SHP77 (cell line): ENCODE measurements around the gene AMZ1.

Experiments
- DNase-seq, 2 experiments: peaks; one replicate each; lab custom pipeline; 2025; lab: John Stamatoyannopoulos, UW

The AMZ1 gene, protein sequence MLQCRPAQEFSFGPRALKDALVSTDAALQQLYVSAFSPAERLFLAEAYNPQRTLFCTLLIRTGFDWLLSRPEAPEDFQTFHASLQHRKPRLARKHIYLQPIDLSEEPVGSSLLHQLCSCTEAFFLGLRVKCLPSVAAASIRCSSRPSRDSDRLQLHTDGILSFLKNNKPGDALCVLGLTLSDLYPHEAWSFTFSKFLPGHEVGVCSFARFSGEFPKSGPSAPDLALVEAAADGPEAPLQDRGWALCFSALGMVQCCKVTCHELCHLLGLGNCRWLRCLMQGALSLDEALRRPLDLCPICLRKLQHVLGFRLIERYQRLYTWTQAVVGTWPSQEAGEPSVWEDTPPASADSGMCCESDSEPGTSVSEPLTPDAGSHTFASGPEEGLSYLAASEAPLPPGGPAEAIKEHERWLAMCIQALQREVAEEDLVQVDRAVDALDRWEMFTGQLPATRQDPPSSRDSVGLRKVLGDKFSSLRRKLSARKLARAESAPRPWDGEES

DNA sequence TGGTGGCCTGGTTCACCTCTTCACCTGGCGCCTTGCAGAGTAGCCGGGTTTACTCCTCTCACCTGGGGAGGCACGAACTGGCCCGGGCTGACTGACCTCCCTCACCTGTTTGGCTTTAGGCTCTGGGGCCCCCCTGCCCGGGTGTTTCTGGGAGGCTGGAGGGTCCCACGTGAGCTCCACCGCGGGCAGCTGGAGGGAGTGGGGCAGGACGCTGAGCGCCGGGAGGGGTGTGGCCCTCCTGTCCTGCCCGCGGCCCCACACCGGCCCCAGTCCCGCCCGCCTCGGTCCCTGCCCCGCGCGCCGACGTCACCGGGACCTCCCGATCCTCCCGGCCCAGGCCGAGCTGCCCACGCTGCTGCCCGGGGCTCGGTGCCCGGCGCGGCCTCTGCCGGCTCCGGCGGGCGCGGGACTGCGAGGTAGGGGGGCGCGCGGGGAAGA is at the start of gene AMZ1:
Gene AMZ1 (plus strand): TSS at position 322 of the 438 bp plus-strand sequence. CDS start 12,250 bp downstream, outside the sequence.
- DNase-seq = no peak

DNA sequence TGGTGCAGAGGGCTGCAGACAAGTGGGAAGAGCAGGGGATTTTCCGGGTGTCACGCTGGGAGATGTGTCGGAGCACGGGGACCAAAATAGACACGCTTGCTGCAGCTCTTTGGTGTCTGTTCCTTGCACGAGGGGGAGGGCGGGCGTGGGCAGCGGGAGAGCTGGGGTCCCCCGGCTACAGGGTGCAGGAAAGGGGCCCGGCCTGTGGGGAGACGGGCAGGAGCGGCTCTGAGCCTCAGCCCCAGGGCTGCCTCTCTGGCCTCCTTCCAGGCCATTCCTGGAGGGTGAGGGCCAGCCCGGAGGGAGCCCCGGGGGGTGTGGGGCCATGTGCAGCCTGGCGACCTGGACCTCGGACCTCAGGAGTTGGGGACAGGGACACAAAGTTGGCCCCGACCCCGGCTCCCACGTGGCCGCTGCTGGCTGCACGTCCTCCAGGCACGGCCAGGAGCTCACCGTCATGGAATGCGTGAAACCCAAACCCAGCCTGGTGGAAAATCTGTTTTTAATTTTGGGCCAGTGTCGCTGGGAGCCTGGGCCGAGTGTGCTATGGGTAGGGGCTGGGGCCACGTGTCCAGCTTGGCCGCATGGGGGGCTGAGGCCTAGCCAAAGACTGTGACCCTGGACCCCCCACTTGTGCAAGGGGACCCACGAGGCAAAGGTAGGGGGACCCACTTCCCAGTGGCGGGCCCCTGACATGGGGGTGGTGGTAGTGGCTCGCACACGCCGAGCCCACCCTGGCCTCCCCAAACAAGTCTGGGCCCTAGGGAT is 49.6 kb upstream of the AMZ1 start:
- DNase-seq = no peak

DNA sequence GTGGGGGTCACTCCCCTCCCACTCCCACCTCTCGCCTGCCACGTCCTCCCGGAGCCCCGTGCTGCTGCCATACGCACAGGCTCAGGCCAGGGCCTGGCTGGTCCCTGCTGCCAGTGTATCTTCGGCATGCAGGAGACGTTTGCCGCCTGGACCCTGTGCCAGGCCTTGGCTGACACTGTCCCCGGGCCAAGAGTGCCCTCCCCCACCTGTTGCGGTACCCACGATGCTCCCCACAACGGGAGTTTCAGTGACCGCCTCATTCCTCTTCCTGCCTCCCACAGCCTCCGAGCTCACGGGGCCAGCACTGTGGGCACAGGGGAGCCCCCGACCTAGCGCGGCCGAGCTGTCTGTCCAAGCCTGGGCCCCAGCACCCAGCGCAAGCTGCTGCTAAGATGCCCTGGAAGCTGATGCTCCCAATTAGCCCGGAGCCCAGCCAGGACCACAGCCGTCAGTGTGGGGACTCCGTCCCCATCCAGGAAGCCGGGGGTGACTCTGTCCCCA is 48.8 kb upstream of the AMZ1 start:
- DNase-seq = no peak

DNA sequence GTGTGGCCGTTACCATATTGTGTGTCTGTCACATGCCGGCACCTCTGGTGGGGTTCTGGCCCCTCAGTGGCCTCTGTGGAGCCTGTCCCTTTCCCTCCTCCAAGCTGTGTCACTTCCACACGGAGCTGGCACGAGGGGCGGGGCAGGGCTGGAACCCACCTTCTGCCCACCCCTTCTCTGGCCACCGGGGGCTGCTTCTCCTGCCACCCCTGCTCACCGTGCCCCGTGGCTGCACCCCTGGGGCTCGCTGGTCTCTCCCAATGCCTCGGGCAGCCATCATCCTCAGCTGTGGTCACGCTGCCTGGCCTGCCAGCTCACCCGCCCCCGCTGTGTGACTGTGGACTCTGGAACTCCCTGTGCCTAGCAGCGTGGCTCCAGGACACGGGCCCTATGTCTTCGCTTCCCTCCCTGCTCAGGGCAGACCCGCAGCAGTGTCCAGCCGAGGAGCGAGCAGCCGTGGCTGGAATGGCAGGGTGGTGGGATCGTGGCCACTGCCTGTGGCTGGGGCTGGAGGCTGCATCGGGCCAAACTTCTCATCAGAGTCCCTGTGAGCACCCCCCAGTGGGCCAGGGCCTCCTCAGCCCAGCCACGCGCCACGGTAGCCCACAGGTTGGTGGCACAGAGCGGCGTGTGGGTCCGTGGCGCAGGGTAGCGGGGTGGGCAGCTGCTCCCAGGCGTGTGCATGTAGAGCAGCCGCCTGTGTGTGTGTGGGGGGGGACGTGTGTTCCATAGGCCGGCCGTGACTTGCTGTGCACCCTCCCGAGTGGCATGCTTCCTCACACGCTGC is 48.1 kb upstream of the AMZ1 start:
- no peak for DNase-seq

DNA sequence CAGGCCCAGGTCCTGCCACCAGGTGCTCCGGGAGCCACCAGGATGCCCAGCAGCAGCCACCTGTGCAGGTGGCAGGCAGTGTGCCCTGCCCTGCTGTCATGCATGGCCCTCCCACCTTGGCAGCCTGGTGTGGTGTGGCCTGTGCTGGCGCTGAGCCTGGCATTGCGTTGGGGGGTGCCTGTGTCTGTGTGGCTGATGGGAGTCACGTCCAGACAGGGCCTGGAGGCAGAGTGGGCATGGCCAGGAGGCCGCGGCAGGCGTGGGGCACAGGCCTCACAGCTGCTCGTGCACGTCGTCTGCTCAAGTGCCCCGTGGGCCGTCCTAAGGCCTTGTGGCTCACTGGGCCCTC is 47.5 kb upstream of the AMZ1 start:
- DNase-seq = peak in 1 of 2 experiments; percentile 35

DNA sequence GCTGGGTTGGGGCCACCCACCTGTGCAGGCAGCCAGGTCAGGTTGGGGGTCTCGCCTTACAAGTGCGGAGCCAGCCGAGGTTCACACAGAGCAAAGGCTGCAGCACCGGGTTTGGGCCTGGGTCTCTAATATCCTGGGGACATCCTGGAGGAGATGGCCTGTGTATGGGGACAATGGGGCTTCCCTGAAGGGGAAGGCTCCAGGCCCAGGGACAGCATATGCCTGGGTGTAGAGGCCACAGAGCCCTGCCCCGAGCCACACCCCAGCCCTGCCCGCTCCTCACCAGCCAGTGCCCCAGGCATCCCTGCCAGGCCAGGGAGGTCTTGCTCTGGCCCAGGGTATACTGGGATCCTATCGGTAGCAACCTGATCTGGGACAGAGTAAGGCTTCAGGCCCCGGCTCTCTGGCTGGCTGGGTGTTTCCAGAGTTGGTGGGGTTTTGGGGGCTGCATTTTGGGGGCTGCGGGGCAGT is 47.1 kb upstream of the AMZ1 start:
- no peak for DNase-seq

DNA sequence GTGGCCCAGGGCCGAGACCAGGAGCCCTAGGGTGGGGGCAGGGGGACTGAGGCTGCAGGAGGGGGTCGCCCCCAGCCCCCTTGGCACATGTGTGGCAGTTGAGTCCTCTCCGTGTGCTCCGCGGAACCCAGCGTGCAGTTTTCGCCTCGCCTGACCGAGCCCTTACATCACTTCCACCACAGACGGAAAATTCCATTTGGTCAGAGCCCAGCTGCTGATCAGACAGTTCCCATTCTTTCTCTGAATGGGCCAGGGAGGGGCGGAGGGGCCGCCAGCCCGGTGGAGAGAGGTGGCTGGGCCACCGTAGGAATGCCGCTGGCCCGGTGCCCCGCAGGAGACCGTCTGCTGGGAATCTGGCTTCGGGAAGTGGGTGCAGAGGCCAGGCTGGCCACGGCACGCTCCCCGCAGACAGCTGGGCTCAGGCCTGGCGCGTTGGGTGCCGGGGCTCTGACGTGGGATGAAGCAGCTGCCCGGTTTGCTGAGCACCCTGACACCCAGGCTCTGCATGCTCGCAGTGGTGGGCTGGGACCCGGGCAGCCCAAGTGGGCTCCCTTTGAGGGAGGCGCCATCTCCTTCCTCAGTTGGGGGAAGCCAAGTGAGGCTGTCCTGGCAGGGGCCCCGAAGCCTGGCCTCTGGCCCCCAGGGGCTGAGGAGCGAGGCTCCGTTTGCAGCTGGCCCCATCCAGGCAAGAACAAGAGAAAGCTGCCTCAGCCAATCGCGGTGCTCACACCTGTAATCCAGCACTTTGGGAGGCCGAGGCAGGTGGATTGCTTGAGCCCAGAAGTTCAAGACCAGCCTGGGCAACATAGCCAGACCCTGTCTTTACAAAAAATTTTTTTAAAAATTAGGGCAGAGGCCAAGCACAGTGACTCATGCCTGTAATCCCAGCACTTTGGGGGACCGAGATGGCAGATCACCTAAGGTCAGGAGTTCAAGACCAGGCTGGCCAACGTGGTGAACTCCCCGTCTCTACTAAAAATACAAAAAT is 46.3 kb upstream of the AMZ1 start:
- peak; percentile 95 to 96 for DNase-seq

DNA sequence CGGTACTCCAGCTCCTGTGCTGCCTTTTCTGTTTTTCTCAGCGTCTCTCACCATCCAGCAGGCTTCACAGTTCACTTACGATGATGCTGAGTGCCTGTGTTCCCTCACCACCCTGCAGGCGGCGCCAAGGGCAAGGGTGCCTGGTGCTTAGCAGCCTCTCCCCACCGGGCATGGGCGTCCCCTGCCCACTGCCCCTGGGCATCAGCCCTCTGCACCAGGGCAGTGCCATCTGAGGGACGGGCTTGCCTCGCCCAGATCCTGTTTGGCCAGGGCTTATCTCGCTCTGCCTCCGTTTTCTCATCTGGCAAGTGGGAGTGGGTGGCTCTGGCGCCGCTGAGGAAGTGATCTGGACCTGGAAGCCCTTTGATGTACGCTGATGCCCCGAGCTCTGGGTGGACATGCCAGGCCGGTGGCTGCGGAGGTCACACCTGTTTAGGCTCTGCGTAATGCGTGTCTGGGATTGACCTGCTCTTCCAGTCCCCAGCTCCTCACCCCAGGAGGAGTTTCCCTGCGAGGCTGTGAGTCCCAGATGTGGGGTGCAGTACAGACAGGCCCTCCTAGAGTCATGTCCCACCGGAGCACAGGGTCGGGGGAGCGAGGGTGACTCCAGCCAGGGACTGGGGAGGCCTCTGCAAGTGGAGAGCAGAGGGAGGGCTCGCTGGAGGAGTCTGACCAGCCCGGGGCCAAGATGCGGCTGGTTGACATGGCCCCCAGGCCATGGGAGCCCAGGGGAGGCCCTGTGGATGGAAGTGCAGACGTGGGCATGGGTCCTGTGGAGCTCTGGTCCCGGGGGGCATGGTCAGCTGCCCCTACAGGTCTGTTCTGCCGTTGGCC is 44.4 kb upstream of the AMZ1 start:
- no peak for DNase-seq

DNA sequence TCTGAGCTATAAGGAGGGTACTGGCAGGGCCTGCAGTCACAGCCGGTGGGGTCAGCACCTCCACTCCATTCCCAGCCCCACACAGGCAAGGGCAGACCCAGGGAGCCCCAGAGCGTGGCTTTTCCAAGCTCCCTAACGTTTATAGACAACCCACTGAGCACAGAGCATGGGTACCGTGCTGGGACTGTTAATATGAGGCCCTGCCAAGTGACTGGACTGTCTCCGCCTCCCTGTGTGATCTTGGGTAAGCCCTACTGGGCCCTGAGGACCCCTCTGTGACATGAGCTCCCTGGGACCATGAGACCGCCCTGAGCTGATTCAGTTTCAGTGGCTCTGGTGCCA is 43.8 kb upstream of the AMZ1 start:
- no peak for DNase-seq

DNA sequence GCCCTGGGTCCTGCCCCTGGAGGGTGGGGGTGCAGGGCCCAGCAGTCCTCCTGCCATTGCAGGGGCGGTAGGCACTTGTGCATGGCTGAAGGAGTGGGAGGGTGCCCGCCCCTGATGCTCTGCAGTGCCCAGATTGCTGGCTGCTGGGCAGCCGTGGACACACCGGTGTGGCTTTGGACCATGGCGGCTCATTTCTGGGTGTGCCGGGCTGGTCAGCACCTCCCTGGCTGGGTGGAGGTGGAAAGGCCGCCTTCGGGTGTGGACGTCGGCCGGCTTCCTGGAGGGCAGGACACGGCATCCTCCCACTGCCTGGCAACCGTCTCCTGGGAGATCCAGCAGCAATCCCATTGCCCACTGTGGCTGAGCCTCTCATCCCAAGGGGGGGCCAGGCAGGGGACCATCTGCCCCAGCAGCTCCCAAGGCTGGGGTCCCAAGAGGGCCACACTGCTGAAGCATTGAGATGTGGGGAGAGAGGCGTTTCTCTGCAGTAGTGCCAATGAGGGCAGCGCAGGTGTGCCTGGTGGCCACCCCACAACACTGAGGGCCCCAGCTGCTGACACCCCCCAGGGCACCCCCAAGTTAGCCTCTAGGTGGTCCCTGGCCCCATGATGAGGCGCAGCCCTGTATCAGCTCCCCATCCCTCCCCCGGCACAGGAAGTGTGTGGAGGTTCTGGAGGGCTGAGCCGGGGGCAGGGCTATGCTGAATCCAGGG is 43.3 kb upstream of the AMZ1 start:
- no peak for DNase-seq

DNA sequence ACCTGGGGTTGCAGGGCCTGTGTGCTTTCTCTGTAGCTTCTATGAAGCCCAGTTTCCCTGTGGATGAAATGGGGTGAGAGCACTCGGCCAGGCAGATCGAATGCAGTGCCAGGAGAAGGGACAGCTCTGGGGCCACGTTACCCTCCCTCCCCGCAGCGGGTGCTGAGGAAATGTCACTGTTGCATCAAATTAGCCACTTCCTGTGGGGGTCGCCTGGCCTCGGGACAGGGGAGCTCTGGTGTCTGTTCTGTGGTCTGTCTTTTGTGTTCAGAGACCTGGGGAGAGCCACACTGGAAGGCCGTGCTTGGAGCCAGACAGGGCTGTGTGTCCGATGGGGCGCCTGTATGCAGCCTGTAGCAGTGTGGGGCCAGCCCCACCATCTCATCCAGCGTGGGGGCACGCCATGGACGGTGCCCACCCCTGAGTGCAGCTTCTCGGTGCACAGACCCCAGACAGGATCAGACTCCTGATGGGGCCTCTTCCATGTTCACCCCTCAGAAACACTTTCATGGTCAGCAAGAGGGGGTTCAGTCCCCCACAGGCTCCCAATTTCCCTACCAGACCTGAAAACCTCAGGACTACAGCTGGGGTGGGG is 42.6 kb upstream of the AMZ1 start:
- DNase-seq = no peak

DNA sequence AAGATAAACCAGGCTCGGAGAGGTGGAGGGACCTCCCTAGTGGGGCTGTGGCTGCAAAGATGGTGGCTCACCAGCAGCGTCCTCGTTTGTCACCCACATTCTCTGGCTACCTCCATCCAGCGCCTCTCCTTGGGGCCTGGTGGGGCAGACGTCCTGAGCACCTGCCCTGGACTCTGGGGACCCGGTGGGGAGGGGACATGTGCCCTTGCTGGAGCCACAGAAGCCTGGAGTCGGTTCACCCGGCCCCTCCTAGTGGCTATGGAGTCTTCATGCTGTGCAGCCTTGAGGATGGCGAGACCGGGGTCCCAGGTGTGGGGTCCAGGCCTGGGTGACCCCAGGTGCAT is 41.7 kb upstream of the AMZ1 start:
- DNase-seq = no peak

DNA sequence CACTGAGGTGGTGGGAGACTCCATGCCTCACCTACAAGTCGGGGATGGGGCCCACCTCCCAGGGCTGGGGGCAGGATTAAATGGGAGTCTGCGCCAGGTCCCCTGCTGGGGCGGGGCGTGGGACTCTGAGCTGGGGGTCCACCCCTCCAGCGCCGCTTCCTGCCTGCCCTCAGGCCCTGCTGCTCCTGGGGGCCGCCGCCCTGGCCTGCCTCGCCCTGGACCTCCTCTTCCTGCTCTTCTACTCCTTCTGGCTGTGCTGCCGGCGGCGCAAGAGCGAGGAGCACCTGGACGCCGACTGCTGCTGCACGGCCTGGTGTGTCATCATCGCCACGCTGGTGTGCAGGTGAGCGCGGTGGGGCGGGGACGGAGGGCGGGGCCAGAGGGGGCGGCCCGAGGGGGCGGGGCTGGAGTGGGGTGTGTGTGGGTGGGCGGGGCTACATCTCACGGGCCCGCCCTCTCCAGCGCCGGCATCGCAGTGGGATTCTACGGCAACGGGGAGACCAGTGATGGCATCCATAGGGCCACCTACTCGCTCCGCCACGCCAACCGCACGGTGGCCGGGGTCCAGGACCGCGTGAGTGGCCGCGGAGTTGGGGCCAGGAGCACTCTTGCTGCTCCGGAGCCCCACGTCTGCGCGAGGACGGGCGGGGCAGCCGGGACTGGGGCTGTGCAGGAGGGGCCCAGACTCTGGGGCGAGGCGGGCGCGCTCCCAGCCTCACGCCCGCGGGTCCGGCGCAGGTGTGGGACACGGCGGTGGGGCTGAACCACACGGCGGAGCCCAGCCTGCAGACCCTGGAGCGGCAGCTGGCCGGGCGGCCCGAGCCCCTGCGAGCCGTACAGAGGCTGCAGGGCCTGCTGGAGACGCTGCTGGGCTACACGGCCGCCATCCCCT is 41.1 kb upstream of the AMZ1 start:
- no peak for DNase-seq

DNA sequence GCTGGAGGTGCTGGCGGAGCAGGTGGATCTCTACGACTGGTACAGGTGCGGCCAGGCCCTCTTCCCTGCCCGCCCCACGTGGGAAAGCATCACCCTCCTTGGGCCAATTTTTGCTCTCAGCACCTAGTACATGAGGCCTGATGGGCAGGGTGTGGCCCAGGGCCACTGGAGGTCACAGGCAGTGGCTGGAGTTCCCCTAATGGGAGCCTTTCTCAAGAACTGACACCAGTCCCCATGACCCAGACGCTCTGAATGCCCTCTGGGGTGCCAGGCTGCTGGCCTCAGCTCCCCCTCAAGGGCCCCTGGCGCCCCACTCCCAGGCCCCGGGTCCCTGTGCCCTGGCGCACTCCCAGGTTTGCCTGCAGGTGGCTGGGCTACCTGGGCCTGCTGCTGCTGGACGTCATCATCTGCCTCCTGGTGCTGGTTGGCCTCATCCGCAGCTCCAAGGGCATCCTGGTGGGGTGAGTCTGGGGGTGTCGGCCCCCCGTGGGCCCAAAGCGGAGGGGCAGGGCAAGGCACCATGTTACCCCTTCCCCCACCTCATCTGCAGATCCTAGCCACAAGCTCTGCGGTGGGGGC is 40.3 kb upstream of the AMZ1 start:
- DNase-seq = no peak

DNA sequence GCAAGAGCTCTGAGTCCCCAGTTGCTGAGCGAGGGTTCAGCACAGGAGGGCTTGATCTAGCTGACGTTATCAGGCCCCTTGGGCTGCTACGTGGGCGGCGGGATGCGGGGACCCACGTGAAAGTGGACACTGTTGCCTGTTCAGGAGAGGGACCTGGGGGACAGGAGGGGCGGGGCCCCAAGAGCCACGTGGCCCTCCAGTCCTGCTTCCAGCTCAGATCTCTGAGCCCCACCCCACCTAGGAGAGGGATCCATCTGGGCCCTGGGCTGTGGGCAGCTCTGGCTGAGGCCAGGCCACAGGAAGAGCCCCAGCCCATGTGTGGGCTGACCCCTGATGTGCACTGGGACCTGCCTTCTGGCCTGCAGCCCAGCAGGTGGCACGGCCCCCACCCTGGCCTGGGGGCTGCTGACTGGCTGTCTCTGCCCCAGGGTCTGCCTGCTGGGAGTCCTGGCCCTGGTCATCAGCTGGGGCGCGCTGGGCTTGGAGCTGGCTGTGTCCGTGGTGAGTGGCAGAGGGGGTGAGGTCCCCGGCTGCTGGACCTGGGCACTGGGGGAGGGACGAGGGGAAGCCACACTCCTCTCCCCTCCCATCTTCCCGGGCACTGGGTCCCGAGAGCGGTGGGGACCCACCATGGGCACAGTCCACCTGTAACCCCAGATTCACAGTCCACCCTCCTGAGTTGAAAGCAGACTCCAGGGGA is 38.7 kb upstream of the AMZ1 start:
- DNase-seq = no peak

DNA sequence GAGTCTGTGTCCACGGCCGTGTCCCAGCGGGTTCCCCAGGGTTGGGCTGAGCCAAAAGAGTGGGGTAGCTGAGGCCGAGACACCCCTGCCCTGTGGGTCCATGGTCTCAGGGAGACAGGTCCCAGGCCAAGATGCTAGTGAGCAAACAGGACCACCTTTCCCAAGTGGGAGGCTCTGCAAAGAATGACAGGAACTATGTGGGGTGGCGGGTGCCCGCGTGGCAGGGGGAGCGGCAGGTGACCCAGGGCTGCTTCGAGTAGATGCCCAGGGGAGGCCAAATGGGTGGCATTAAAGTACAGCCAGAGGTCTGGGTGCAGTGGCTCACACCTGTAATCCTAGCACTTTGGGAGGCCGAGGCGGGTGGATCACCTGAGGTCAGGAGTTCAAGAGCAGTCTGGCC is 38.0 kb upstream of the AMZ1 start:
- no peak for DNase-seq

DNA sequence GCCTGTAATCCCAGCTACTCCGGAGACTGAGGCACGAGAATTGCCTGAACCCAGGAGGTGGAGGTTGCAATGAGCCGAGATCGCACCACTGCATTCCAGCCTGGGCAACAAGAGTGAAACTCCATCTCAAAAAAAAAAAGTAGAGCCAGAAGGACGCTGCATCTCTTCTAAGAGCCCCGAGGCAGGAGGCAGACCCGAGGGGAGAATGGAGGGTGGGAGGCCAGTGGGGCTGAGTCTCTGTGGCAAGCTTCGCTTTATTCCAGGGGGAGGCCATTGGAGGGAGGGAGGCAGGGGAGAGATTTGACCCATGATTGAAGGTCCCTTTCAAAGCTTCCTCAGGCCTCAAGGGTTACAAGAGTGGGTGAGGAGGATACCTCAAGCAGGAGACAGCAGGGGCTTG is 37.6 kb upstream of the AMZ1 start:
- DNase-seq = no peak
